ENCODE results near the gene HIVEP3.

DNA sequence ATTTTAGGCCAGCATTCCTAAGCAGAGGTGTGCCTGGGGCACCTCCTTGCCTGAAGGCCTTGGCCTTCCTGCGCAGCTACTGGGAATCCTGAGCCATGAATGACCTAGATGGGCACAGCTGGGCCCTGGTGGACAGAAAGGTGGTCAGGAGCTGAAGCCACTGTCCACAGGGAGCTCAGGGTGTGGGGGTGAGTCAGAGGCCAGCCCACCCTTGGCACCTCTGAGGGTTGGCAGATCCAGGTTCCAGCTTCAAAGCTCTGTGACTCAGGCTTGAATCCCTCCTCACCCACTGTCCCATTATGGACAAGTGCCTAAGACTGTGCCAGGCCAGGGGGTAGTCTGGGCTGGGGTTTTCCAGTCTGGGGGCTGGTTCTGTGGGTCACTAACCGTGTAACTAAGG is 427.8 kb downstream of the HIVEP3 start:
- TF ChIP-seq POLR2A (IDR thresholded peaks at IDR 0.05) = no peak
- TF ChIP-seq, protein P1, sequence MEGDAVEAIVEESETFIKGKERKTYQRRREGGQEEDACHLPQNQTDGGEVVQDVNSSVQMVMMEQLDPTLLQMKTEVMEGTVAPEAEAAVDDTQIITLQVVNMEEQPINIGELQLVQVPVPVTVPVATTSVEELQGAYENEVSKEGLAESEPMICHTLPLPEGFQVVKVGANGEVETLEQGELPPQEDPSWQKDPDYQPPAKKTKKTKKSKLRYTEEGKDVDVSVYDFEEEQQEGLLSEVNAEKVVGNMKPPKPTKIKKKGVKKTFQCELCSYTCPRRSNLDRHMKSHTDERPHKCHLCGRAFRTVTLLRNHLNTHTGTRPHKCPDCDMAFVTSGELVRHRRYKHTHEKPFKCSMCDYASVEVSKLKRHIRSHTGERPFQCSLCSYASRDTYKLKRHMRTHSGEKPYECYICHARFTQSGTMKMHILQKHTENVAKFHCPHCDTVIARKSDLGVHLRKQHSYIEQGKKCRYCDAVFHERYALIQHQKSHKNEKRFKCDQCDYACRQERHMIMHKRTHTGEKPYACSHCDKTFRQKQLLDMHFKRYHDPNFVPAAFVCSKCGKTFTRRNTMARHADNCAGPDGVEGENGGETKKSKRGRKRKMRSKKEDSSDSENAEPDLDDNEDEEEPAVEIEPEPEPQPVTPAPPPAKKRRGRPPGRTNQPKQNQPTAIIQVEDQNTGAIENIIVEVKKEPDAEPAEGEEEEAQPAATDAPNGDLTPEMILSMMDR (IDR thresholded peaks at IDR 0.05) = no peak

Data from tibial nerve (tissue), 3 donors.